Measurements from ENCODE around the gene LRRC4.

LRRC4 gene

DNA sequence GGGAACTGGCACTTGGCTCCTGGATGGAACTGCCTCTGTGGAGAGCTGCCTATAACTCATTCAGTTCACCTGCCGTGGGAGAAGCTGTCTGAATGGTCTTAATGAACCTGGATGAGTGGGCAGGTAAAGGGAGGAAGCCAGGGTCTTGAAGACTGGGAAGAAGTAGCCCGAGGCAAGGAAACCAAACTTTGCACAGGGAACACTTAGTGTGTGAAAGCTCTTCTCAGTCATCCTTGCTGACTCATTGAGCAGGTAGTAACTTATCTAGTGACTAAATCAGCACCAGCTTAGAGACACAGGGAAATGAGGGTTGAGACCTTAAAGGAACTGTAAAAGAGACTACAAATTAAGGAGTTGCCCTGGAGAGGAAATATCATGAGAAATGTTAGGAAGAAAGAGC, 9.9 kb downstream of the LRRC4 start:
- H3K4me1 ChIP-seq, result no peaks in the 10 kb centered on the region

DNA sequence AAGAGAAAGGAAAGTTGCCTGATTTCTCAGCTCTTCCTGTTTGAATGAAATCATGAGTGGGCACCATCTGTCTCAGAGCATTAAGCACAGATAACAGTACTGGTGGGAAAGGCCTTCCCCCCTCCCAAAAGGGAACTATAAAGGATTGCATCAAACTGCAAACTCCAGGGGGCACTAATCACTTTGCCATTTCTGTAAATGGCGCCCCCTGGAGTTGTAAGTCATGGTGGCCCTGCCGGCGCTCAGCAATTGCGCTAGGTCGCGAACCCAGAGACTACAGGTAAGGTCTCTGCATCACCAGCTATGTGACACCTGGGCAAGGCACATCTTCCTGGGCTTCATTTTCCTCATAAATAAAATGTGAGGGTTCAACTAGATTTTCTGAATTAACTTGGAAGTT, 11.1 kb downstream of the LRRC4 start:
- no peak overlapping the region for H3K4me3 ChIP-seq
- H3K27me3 ChIP-seq, result no peaks in the 10 kb centered on the region
- DNase-seq, result no peak
- H3K4me1 ChIP-seq, result no peaks in the 10 kb centered on the region
- TF ChIP-seq, protein P1, sequence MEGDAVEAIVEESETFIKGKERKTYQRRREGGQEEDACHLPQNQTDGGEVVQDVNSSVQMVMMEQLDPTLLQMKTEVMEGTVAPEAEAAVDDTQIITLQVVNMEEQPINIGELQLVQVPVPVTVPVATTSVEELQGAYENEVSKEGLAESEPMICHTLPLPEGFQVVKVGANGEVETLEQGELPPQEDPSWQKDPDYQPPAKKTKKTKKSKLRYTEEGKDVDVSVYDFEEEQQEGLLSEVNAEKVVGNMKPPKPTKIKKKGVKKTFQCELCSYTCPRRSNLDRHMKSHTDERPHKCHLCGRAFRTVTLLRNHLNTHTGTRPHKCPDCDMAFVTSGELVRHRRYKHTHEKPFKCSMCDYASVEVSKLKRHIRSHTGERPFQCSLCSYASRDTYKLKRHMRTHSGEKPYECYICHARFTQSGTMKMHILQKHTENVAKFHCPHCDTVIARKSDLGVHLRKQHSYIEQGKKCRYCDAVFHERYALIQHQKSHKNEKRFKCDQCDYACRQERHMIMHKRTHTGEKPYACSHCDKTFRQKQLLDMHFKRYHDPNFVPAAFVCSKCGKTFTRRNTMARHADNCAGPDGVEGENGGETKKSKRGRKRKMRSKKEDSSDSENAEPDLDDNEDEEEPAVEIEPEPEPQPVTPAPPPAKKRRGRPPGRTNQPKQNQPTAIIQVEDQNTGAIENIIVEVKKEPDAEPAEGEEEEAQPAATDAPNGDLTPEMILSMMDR (IDR thresholded peaks at IDR 0.05), result no peak
- H3K36me3 ChIP-seq, result peaks cover 0 to 16% (median 9%) of the 10 kb centered on the region in 3 donors
- no peaks in the 10 kb centered on the region for H3K9me3 ChIP-seq
- intact Hi-C loops (cut with DNase I; ENCODE audit: low total_unique reads), result no loop called here
- H3K27ac ChIP-seq, result no peak overlapping the region

More for the DNA sequence above, 9.9 kb downstream of the LRRC4 start:
- DNase-seq, result no peak
- Histone ChIP-seq H3K36me3 (peaks cover 0 to 16% (median 9%) of the 10 kb centered on the region in 3 donors), H3K4me3 (no peak overlapping the region), H3K9me3 (no peaks in the 10 kb centered on the region), H3K27ac (no peak overlapping the region), H3K27me3 (no peaks in the 10 kb centered on the region)
- intact Hi-C loops (cut with DNase I; ENCODE audit: low total_unique reads), result no loop called here
- TF ChIP-seq, protein P1 (IDR thresholded peaks at IDR 0.05), result no peak

DNA sequence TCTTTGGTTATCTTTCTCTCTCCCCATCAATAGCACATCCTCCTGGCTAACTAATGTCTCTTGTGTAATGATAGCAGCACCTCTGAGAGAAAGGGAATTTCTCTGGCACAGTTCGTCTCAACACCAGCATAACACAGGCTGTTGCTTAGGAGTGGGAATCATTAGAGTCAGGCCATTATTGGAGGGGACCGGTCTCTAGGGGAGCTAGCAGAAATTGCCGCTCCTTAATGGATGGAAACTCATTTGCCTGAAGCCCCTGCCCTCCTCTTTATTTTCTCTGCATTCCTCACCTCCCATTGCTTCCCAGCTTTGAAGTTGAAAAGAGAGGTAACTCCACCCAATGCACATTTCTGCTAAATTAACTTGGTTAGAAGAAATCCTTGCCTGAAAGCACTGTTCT, 11.9 kb downstream of the LRRC4 start:
- no peaks in the 10 kb centered on the region for H3K4me1 ChIP-seq
- H3K36me3 ChIP-seq, result peaks cover 0 to 16% (median 9%) of the 10 kb centered on the region in 3 donors
- no peak for DNase-seq
- intact Hi-C loops (cut with DNase I; ENCODE audit: low total_unique reads), result no loop called here
- H3K9me3 ChIP-seq, result no peaks in the 10 kb centered on the region
- TF ChIP-seq, protein P1 (IDR thresholded peaks at IDR 0.05), result no peak
- no peak overlapping the region for H3K4me3 ChIP-seq
- no peaks in the 10 kb centered on the region for H3K27me3 ChIP-seq
- no peak overlapping the region for H3K27ac ChIP-seq

DNA sequence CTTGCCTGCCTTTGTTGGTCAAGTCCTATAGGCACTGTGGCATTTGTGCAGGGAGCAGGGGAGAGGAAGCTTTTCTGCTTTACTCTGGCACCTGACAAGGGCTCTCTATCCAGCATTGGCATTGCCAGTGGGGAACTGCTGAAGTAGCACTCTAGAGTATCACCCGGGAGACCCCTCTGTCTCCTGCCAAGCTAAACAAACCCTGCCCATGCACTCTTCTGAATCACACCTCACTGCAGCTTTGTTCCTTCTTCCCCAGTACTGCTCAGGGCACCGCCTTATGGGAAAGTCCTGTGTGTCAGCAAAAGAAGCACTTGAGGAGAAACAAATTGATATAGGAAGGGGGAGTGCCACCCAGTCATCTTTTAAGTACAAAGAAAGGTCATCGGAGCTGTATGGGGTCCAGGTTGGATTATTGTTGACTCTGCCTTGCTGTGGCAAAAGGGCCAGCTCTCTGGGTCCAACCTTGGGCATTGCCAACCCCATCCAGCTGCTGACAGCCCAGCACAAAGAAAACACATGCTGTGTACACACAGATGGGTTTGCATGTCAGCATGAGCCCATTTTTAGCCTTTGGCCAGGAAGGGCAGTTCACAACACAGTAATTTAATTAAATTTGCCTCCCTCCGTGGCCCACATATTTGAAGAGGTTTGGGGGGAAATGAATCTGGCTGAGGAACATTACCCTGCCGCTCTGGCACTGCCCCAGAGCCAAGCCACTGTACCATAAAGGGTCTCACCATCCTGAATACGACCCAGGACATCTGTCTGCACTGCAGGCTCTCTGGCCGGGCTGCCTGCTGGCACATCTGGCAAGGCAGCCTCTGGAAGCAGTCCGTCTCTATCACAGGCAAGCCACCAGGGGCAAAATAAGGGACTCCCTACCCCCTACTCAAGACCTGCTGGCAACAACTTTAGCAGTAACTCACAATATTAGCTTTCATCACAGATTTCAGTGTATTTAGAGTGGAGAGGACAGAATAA, 13.1 kb downstream of the LRRC4 start:
- H3K9me3 ChIP-seq, result no peaks in the 10 kb centered on the region
- no peaks in the 10 kb centered on the region for H3K4me1 ChIP-seq
- no peak for DNase-seq
- intact Hi-C loops (cut with DNase I; ENCODE audit: low total_unique reads), result no loop called here
- H3K27me3 ChIP-seq, result no peaks in the 10 kb centered on the region
- no peak overlapping the region for H3K4me3 ChIP-seq
- H3K27ac ChIP-seq, result no peak overlapping the region
- TF ChIP-seq, protein P1 (IDR thresholded peaks at IDR 0.05), result no peak
- H3K36me3 ChIP-seq, result peaks cover 0 to 16% (median 9%) of the 10 kb centered on the region in 3 donors

DNA sequence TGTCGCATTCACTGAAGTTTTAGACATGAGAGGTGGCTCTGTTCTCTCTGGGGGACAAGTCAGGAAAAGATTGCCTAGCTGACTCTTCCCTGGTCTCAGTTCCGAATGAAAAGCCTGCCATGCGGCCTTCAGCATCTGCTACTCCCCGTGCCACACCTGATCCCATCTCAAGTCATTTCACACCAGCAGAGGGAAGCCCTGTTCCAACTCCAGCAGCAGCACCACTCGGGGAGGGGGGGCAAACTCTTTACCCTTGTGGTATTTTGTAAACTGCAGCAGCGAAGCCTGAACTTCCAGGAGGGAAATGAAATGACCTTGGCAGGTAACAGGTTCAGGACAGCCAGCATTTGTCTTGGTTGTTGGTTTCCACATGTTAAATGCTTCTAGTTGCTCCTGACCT, 13.8 kb downstream of the LRRC4 start:
- Histone ChIP-seq H3K4me3 (no peak overlapping the region), H3K36me3 (peaks cover 0 to 16% (median 12%) of the 10 kb centered on the region in 3 donors), H3K27me3 (no peaks in the 10 kb centered on the region), H3K4me1 (no peaks in the 10 kb centered on the region), H3K9me3 (no peaks in the 10 kb centered on the region), H3K27ac (no peak overlapping the region)
- intact Hi-C loops (cut with DNase I; ENCODE audit: low total_unique reads), result no loop called here
- DNase-seq, result no peak
- TF ChIP-seq, protein P1 (IDR thresholded peaks at IDR 0.05), result no peak
